Endothelial cell of umbilical vein (primary cell): ENCODE data around the gene MYO1F. TPM values are rescaled to one million over a fixed set of nuclear protein-coding genes. Genes with fewer than 3 reads are reported as not detected.

Experiments
- BruUV-seq: library from RNA; stranded (reverse); fragments of 400-500 nt; replicated peaks from 2 replicates; lab custom pipeline; 2021; lab: Mats Ljungman, UMichigan
- CTCF ChIA-PET: fragments of 300-600, 350-600 bp; sonication (Branson Sonifier 250); formaldehyde crosslinking; loops from one replicate; lab custom pipeline; 2021; ENCODE audit warnings: antibody characterized with exemption, inconsistent platforms; lab: Charles Lee
- POLR2A ChIA-PET: fragments of 300-600, 350-600 bp; sonication (Branson Sonifier 250); formaldehyde crosslinking; loops from one replicate; lab custom pipeline; 2021; ENCODE audit warnings: antibody characterized with exemption, inconsistent platforms; lab: Charles Lee
- DNase-seq: peaks from one replicate; pipeline ENCODE4 v3.0.0-alpha.2; 2011; ENCODE audit warnings: low read depth, low spot score
- FAIRE-seq: peaks from 2 replicates; lab custom pipeline; 2011; peaks lifted over from hg19 to GRCh38; lab: Jason Lieb, UNC
- H2AFZ ChIP-seq: 2 replicates; pipeline ENCODE4 v1.6.0; 2012; ENCODE audit warnings: low read depth, low read length, control low read depth, inconsistent platforms
- H3K27ac ChIP-seq: 2 replicates; pipeline ENCODE4 v1.5.1; 2011; ENCODE audit warnings: low read depth, mild to moderate bottlenecking, control low read depth, low read length, moderate library complexity; ENCODE audit not compliant: insufficient read depth
- H3K27me3 ChIP-seq, 2 experiments: 2 replicates each; pipeline versions ENCODE4 v1.6.0 to v1.6.1; 2011; ENCODE audit warnings: low read length in 2 of 2, mixed read lengths in 1 of 2; ENCODE audit not compliant: control insufficient read depth in 2 of 2, insufficient read depth in 2 of 2
- H3K36me3 ChIP-seq, 2 experiments: 2 replicates in 1 of 2; 3 replicates in 1 of 2; pipeline ENCODE4 v1.5.1; 2011; ENCODE audit warnings: low read length in 2 of 2, mild to moderate bottlenecking in 1 of 2, moderate library complexity in 1 of 2; ENCODE audit not compliant: control insufficient read depth in 2 of 2, insufficient read depth in 2 of 2; ENCODE audit errors: extremely low read depth in 1 of 2
- H3K4me1 ChIP-seq: 3 replicates; pipeline ENCODE4 v1.5.1; 2011; ENCODE audit warnings: mild to moderate bottlenecking, low read length; ENCODE audit not compliant: control insufficient read depth, insufficient read depth; ENCODE audit errors: extremely low read depth
- H3K4me2 ChIP-seq: 2 replicates; pipeline ENCODE4 v1.6.1; 2011; ENCODE audit warnings: low read length, control low read depth, mixed read lengths; ENCODE audit not compliant: insufficient read depth
- H3K4me3 ChIP-seq, 3 experiments: fragments of 200-600 bp in 1 of 3; sonication (generic), shearing (Covaris generic) in 1 of 3; replicated peaks in 1 of 3; 2 replicates each; pipeline ENCODE4 v1.5.1; 2011 to 2016; ENCODE audit warnings: control low read depth in 3 of 3, low read length in 3 of 3, mild to moderate bottlenecking in 2 of 3, inconsistent platforms in 1 of 3, low read depth in 1 of 3, moderate library complexity in 1 of 3; ENCODE audit not compliant: insufficient read depth in 1 of 3
- H3K79me2 ChIP-seq: 2 replicates; pipeline ENCODE4 v1.6.0; 2012; ENCODE audit warnings: low read length, inconsistent platforms; ENCODE audit not compliant: control insufficient read depth, insufficient read depth
- H3K9ac ChIP-seq: replicated peaks from 2 replicates; pipeline ENCODE3; 2011; ENCODE audit warnings: low read length, control low read depth; ENCODE audit not compliant: insufficient read depth; ENCODE audit errors: extremely low read depth
- H3K9me1 ChIP-seq: replicated peaks from 3 replicates; pipeline ENCODE4 v1.6.0; 2011; ENCODE audit warnings: mild to moderate bottlenecking, low read length; ENCODE audit not compliant: control insufficient read depth, insufficient read depth; ENCODE audit errors: extremely low read depth
- H3K9me3 ChIP-seq: replicated peaks from 2 replicates; pipeline ENCODE4 v1.5.1; 2012; ENCODE audit warnings: low read length, inconsistent platforms; ENCODE audit not compliant: control insufficient read depth, insufficient read depth
- H4K20me1 ChIP-seq: replicated peaks from 2 replicates; pipeline ENCODE3; 2011; ENCODE audit warnings: mild to moderate bottlenecking, low read length; ENCODE audit not compliant: control insufficient read depth, insufficient read depth; ENCODE audit errors: extremely low read depth
- CTCF ChIP-seq, 2 donors: IDR thresholded peaks; 1 replicate in 1 of 2; 2 replicates in 1 of 2; pipeline ENCODE4 v1.5.1; 2011; ENCODE audit warnings: low read length in 2 of 2, mild to moderate bottlenecking in 2 of 2, moderate library complexity in 2 of 2, control low read depth in 1 of 2, inconsistent platforms in 1 of 2, low read depth in 1 of 2; ENCODE audit not compliant: insufficient read depth in 1 of 2; ENCODE audit errors: extremely low read depth in 1 of 2
- EZH2 ChIP-seq: IDR thresholded peaks from 2 replicates; pipeline ENCODE4 v1.6.1; 2012; ENCODE audit warnings: borderline replicate concordance, low read depth, mild to moderate bottlenecking, moderate library complexity, low read length, inconsistent platforms; ENCODE audit not compliant: severe bottlenecking
- FOS ChIP-seq: IDR thresholded peaks from 2 replicates; pipeline ENCODE4 v1.6.1; 2011; ENCODE audit warnings: mild to moderate bottlenecking, low read length, moderate library complexity, borderline replicate concordance; ENCODE audit not compliant: insufficient read depth
- GATA2 ChIP-seq: IDR thresholded peaks from 2 replicates; pipeline ENCODE4 v1.7.0; 2011; ENCODE audit warnings: low read depth, mild to moderate bottlenecking, moderate library complexity, mixed read lengths, low read length; ENCODE audit not compliant: insufficient read length, insufficient read depth
- JUN ChIP-seq: IDR thresholded peaks from 2 replicates; pipeline ENCODE4 v1.6.1; 2011; ENCODE audit warnings: borderline replicate concordance, low read depth; ENCODE audit not compliant: insufficient read length, insufficient read depth
- MAX ChIP-seq: IDR thresholded peaks from 2 replicates; pipeline ENCODE4 v1.6.1; 2011; ENCODE audit not compliant: insufficient read depth, insufficient read length
- MYC ChIP-seq: IDR thresholded peaks from one replicate; pipeline ENCODE4 v1.6.1; 2011; ENCODE audit warnings: mild to moderate bottlenecking, low read depth, low read length
- POLR2A ChIP-seq: IDR thresholded peaks from 2 replicates; pipeline ENCODE4 v1.6.1; 2012; ENCODE audit warnings: low read depth, mild to moderate bottlenecking, control low read depth, low read length
- POLR2AphosphoS5 ChIP-seq: IDR thresholded peaks from 2 replicates; pipeline ENCODE4 v1.6.1; 2012; ENCODE audit warnings: low read depth, mild to moderate bottlenecking, control low read depth, low read length, moderate library complexity; ENCODE audit not compliant: insufficient read depth
- dilution Hi-C: fragments of 300-500 bp; cut with MboI; formaldehyde crosslinking; loops from one replicate; pipeline ENCODE4 v1.15.0; 2019; ENCODE audit warnings: low sequenced_read_pairs; ENCODE audit not compliant: extremely low pct_ligation_motif_present
- intact Hi-C: fragments of 100-400 bp; cut with micrococcal nuclease; formaldehyde crosslinking; loops from one replicate; pipeline ENCODE4 v1.10.0; 2022
- polyA plus RNA-seq, 4 experiments: library from polyadenylated mRNA; depleted of rRNA in 3 of 4; stranded (reverse) in 3 of 4; unstranded in 1 of 4; fragments of >200 nt; gene quantifications; 2 replicates each; pipeline versions ENCODE4 v1.2.1 to v1.2.3, GENCODE V29; 2011 to 2012; ENCODE audit warnings: missing spikeins in 1 of 4
- total RNA-seq: library from RNA; stranded (reverse); gene quantifications from 2 replicates; pipeline ENCODE4 v1.2.3, GENCODE V29; 2021

Gene MYO1F
- total and polyA plus RNA-seq, 2 donors (not counting 3 experiments of a cell fraction or from before 2014, with no cell fraction given) = 0.22 to 0.39 TPM

GRCh38 chr19:8561075-8561764 lies 16.0 kb downstream of the MYO1F start:
- no peaks in the 10 kb centered on the region for H3K9me1 ChIP-seq
- no peak overlapping the region for H3K4me3 ChIP-seq
- H3K9ac ChIP-seq = no peak overlapping the region
- no peak overlapping the region for H2AFZ ChIP-seq
- no peaks in the 10 kb centered on the region for H3K36me3 ChIP-seq
- CTCF ChIA-PET = no interaction called here
- DNase-seq = no peak
- BruUV-seq = no TSS peak
- H3K27ac ChIP-seq = no peak overlapping the region
- no peaks in the 10 kb centered on the region for H3K79me2 ChIP-seq
- TF ChIP-seq MYC = no peak
- TF ChIP-seq FOS = no peak
- no peak for TF ChIP-seq JUN
- TF ChIP-seq MAX = no peak
- TF ChIP-seq GATA2 = no peak
- TF ChIP-seq POLR2A = no peak
- no peak for TF ChIP-seq CTCF (IDR thresholded peaks at IDR 0.05; ENCODE audit: extremely low read depth in 1 of 2, insufficient read depth in 1 of 2, low read depth in 1 of 2, low read length in 2 of 2)
- no peak for TF ChIP-seq POLR2AphosphoS5
- TF ChIP-seq EZH2 = no peak
- intact Hi-C loops = no loop called here
- no peak overlapping the region for H3K4me2 ChIP-seq
- no peaks in the 10 kb centered on the region for H4K20me1 ChIP-seq
- no peaks in the 10 kb centered on the region for H3K4me1 ChIP-seq
- no peaks in the 10 kb centered on the region for H3K9me3 ChIP-seq
- no peaks in the 10 kb centered on the region for H3K27me3 ChIP-seq
- POLR2A ChIA-PET = no interaction called here
- FAIRE-seq = no peak
- dilution Hi-C loops = no loop called here
